Retinal pigment epithelial cell (primary cell): ENCODE results near the gene ADAMTS17.

ENCODE experiments used
- DNase-seq: peaks from one replicate; pipeline ENCODE4 v3.0.0-alpha.2; 2010; ENCODE audit warnings: low read depth
- H3K4me3 ChIP-seq: 2 replicates; pipeline ENCODE4 v1.5.1; 2011; ENCODE audit warnings: mild to moderate bottlenecking, low read length, control low read depth, moderate library complexity
- CTCF ChIP-seq: conservative IDR thresholded peaks from 2 replicates; pipeline ENCODE4 v1.5.1; 2011; ENCODE audit warnings: low read depth, low read length, control low read depth, inconsistent platforms

The ADAMTS17 gene

GRCh38 chr15:100054539-100054938, 287.2 kb downstream of the ADAMTS17 start:
- no peak overlapping the region for H3K4me3 ChIP-seq
- TF ChIP-seq CTCF: no peak
- DNase-seq: no peak

- DNase-seq: no peak
- no peak overlapping the region for H3K4me3 ChIP-seq
- no peak for TF ChIP-seq CTCF
These were observed 288.2 kb downstream of the ADAMTS17 start for GRCh38 chr15:100053474-100054121.

- DNase-seq: no peak
- H3K4me3 ChIP-seq: no peak overlapping the region
- TF ChIP-seq CTCF: no peak
These were observed 288.9 kb downstream of the ADAMTS17 start for GRCh38 chr15:100052716-100053473.

- TF ChIP-seq CTCF: no peak
- no peak overlapping the region for H3K4me3 ChIP-seq
- DNase-seq: no peak
These were observed 290.6 kb downstream of the ADAMTS17 start for GRCh38 chr15:100050877-100051786.

- no peak overlapping the region for H3K4me3 ChIP-seq
- TF ChIP-seq CTCF: no peak
- DNase-seq: no peak
These were observed 291.6 kb downstream of the ADAMTS17 start for GRCh38 chr15:100049936-100050876.

GRCh38 chr15:100049483-100049882, 292.3 kb downstream of the ADAMTS17 start:
- H3K4me3 ChIP-seq: no peak overlapping the region
- no peak for DNase-seq
- TF ChIP-seq CTCF: no peak
